PC-9 (cell line): ENCODE measurements around the gene S100A11.

Experiments
- CTCF ChIP-seq: fragments of 200-600 bp; sonication (generic); conservative IDR thresholded peaks from 2 replicates; pipeline ENCODE4 v1.6.1; 2017; ENCODE audit warnings: mixed run types, antibody characterized with exemption, mild to moderate bottlenecking, moderate library complexity
- EZH2 ChIP-seq: fragments of 200-600 bp; sonication (generic); IDR thresholded peaks from 2 replicates; pipeline ENCODE4 v1.8.0; 2017; ENCODE audit warnings: antibody characterized with exemption, low read depth

GRCh38 chr1:152038871-152039270 is 2.1 kb upstream of the S100A11 start:
- TF ChIP-seq CTCF (no peak), EZH2 (no peak)
